Activated B cell treated with CpG ODN at 0.5 μM for 24 hours (primary cell): ENCODE data around the gene SLITRK3. TPM values are rescaled to one million over a fixed set of nuclear protein-coding genes. Genes with fewer than 3 reads are reported as not detected.

Source experiments
- ATAC-seq: fragments of 200-7000 bp; cut with Tn5 transposase; one replicate; pipeline ENCODE4 v1.10.0; 2021; ENCODE audit warnings: low read depth, mild to moderate bottlenecking, moderate library complexity
- CTCF ChIA-PET: fragments of 350-600 bp; sonication (Branson Sonifier 250); formaldehyde crosslinking; loops from one replicate; lab custom pipeline; 2021; ENCODE audit warnings: antibody characterized with exemption; lab: Charles Lee
- POLR2A ChIA-PET: fragments of 350-600 bp; sonication (Branson Sonifier 250); formaldehyde crosslinking; loops from one replicate; lab custom pipeline; 2021; ENCODE audit warnings: antibody characterized with exemption; lab: Charles Lee
- DNase-seq: peaks from one replicate; pipeline ENCODE4 v3.0.0; 2022
- H3K27ac Mint-ChIP-seq: one replicate; pipeline ENCODE4 v1.8.0; 2020; ENCODE audit warnings: mixed read lengths
- H3K27me3 Mint-ChIP-seq: one replicate; pipeline ENCODE4 v1.8.0; 2021; ENCODE audit warnings: mixed read lengths
- H3K36me3 Mint-ChIP-seq: one replicate; pipeline ENCODE4 v1.8.0; 2021; ENCODE audit warnings: low read depth, mixed read lengths
- H3K4me1 Mint-ChIP-seq: one replicate; pipeline ENCODE4 v1.8.0; 2021; ENCODE audit warnings: mixed read lengths
- H3K4me3 Mint-ChIP-seq: one replicate; pipeline ENCODE4 v1.8.0; 2020; ENCODE audit warnings: mild to moderate bottlenecking, mixed read lengths
- H3K9me3 Mint-ChIP-seq: one replicate; pipeline ENCODE4 v1.8.0; 2020; ENCODE audit warnings: mixed read lengths
- intact Hi-C: fragments of 100-400 bp; cut with micrococcal nuclease; formaldehyde crosslinking; loops from one replicate; pipeline ENCODE4 v1.15.1; 2024
- total RNA-seq: library from RNA; stranded (reverse); gene quantifications from 2 replicates; pipeline ENCODE4 v1.2.3, GENCODE V29; 2022
- TF ChIP-seq, protein P1 (sequence below): fragments of 200-600 bp; IDR thresholded peaks from one replicate; pipeline ENCODE4 v1.8.0; 2022; ENCODE audit warnings: antibody characterized with exemption, mild to moderate bottlenecking

SLITRK3 gene
- total RNA-seq, 1 donor from 2014 or later: not detected

DNA sequence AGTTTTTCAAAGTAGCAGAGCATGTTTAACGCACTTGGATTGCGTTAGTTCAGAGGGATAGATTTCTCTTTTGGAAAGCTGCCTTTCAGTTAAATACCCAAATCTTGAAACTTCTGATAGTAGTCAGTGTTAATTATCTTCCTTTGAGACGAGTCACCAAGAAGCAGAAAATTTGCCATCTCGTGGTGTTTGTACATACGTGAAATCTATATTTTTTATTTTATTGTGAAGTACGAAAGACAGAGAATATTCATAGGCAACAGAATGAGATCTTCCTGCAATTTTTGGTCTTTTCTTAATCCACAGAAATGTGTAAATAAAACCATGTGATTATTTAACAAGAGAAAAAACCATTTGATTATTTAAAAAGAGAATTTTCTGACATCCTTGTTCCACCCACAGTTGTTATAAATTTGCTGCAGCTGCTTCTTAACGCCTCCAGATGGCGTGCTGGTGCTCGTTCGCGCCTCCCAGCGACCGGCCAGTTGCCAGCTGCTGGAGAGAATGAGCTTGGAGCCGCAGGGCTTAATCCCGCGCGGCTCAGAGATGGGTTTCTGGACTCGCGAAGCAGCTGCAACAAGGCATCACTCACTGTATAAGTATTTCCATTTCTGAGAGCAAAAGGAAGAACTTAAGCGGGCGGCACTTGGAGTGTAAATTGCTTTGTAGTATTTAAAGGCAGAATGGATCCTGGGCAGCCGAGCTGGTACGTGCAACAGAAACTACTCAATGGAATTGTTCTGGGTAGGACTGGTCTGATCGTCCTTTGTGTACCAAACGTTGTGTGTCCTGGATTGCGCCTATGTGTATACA, 10.5 kb upstream of the SLITRK3 start:
- H3K27me3 Mint-ChIP-seq: peaks cover 2% of the 10 kb centered on the region
- H3K36me3 Mint-ChIP-seq: no peaks in the 10 kb centered on the region
- DNase-seq: no peak
- TF ChIP-seq, protein P1, sequence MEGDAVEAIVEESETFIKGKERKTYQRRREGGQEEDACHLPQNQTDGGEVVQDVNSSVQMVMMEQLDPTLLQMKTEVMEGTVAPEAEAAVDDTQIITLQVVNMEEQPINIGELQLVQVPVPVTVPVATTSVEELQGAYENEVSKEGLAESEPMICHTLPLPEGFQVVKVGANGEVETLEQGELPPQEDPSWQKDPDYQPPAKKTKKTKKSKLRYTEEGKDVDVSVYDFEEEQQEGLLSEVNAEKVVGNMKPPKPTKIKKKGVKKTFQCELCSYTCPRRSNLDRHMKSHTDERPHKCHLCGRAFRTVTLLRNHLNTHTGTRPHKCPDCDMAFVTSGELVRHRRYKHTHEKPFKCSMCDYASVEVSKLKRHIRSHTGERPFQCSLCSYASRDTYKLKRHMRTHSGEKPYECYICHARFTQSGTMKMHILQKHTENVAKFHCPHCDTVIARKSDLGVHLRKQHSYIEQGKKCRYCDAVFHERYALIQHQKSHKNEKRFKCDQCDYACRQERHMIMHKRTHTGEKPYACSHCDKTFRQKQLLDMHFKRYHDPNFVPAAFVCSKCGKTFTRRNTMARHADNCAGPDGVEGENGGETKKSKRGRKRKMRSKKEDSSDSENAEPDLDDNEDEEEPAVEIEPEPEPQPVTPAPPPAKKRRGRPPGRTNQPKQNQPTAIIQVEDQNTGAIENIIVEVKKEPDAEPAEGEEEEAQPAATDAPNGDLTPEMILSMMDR: no peak
- POLR2A ChIA-PET: no interaction called here
- H3K4me1 Mint-ChIP-seq: peaks cover 3% of the 10 kb centered on the region
- intact Hi-C loops: no loop called here
- H3K9me3 Mint-ChIP-seq: no peaks in the 10 kb centered on the region
- CTCF ChIA-PET: interaction anchor here (0.7 to 1.5 kb wide), 2 partner anchors 12 to 22 kb away, joined by 3 to 6 read pairs; no protein-coding TSS in a partner anchor
- no peak overlapping the region for H3K4me3 Mint-ChIP-seq
- peak; percentile 57 for ATAC-seq
- H3K27ac Mint-ChIP-seq: no peak overlapping the region

DNA sequence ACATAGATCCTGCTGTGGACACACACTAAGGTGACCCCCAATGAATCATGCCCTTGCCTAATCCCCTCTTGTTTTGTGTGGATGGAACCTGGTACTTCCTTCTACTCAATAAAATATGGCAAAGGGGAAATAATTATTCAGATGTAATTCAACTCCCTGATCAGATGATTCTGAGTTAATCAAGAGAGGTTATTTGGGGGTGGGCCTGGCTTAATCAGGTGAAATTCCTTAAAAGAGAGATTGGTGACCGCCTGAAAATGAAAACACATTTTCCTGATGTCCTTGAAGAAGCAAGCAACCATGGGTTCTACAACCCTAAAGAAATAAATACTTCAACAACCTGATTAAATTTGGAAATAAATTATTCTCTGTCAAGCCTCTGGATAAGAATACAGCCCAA, 8.3 kb upstream of the SLITRK3 start:
- intact Hi-C loops: no loop called here
- Mint-ChIP-seq H3K4me3 (no peak overlapping the region), H3K4me1 (peaks cover 3% of the 10 kb centered on the region), H3K9me3 (no peaks in the 10 kb centered on the region), H3K27ac (no peak overlapping the region), H3K27me3 (peaks cover 2% of the 10 kb centered on the region), H3K36me3 (no peaks in the 10 kb centered on the region)
- ATAC-seq: no peak
- ChIA-PET CTCF (no interaction called here), POLR2A (no interaction called here)
- DNase-seq: no peak
- TF ChIP-seq, protein P1: no peak

DNA sequence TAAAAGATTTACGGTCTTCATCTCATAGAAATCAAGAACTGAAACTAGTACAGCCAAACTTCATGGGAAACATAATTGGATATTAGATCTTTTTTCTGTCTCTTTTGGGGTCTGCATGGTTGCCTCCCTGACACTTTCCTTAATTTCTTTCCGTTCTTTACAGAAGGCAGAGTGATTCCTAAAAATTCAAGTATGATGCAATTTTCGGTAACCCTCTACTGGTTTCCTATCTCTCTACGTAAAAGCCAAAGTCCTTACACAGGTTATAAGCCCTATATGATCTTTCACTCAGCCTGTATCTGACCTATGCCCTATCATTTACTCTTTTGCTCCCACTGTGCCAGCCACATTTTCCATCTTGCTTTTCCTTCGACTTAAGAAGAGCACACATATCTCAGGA, 6.8 kb upstream of the SLITRK3 start:
- Mint-ChIP-seq H3K27me3 (peaks cover 2% of the 10 kb centered on the region), H3K4me1 (peaks cover 3% of the 10 kb centered on the region), H3K9me3 (no peaks in the 10 kb centered on the region), H3K4me3 (no peak overlapping the region), H3K36me3 (no peaks in the 10 kb centered on the region), H3K27ac (no peak overlapping the region)
- CTCF ChIA-PET: no interaction called here
- TF ChIP-seq, protein P1: no peak
- ATAC-seq: no peak
- intact Hi-C loops: no loop called here
- DNase-seq: no peak
- POLR2A ChIA-PET: no interaction called here

DNA sequence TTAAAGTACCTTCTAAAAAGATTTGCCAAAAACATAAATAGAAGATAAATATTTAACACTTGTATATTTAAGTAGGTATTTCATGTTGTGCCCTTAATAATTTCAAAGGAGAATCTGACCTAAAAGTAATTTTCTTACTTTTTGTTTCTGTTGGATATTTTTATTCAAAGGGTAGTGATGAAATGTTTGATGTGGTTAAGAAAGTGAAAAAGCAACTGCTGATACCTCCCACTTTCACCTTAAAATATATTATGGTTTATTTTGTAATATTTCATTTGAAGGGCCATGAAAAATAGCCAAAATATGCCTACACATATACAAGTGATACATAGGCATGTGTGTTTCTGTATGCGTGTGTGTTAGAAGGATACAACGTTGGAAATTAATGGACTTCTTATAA, 5.8 kb upstream of the SLITRK3 start:
- peaks cover 6% of the 10 kb centered on the region for H3K4me1 Mint-ChIP-seq
- no peaks in the 10 kb centered on the region for H3K36me3 Mint-ChIP-seq
- TF ChIP-seq, protein P1: no peak
- intact Hi-C loops: no loop called here
- DNase-seq (no peak), ATAC-seq (no peak)
- CTCF ChIA-PET: no interaction called here
- H3K27me3 Mint-ChIP-seq: peaks cover 8% of the 10 kb centered on the region
- H3K27ac Mint-ChIP-seq: no peak overlapping the region
- H3K4me3 Mint-ChIP-seq: no peak overlapping the region
- POLR2A ChIA-PET: no interaction called here
- H3K9me3 Mint-ChIP-seq: no peaks in the 10 kb centered on the region

DNA sequence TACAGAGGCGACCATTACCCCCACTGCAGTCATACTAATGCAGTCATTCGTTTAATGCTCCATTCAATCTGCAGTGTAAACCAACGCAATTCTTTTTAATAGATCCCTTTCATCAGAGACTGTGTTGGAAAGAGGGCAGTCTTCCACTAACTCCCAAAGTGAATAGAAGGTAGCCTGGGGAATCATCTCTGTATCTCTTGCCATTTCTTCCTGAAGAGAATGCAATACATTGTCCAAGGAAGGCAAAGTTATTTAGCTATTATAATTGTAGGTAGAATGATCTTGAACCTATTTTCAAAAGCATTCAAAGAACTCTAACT, 1.3 kb upstream of the SLITRK3 start:
- no peak for DNase-seq
- peaks cover 7% of the 10 kb centered on the region for H3K4me1 Mint-ChIP-seq
- ATAC-seq: no peak
- no peak overlapping the region for H3K27ac Mint-ChIP-seq
- H3K27me3 Mint-ChIP-seq: peaks cover 36% of the 10 kb centered on the region
- H3K4me3 Mint-ChIP-seq: no peak overlapping the region
- ChIA-PET POLR2A (no interaction called here), CTCF (no interaction called here)
- TF ChIP-seq, protein P1: no peak
- intact Hi-C loops: no loop called here
- H3K36me3 Mint-ChIP-seq: no peaks in the 10 kb centered on the region
- no peaks in the 10 kb centered on the region for H3K9me3 Mint-ChIP-seq
